ENCODE data around the gene CACHD1. TPM values are rescaled to one million over a fixed set of nuclear protein-coding genes. Genes with fewer than 3 reads are reported as not detected.

The CACHD1 gene
- total and polyA plus RNA-seq, 2 of the 8 experiments (the other 6 are each of a cell fraction or from before 2014, with no cell fraction given) = 22.2 to 42.5 TPM

- Histone ChIP-seq H2BK12ac (ENCODE audit: low read depth, low read length) (no peak overlapping the region), H3K23ac (ENCODE audit: insufficient read length) (no peak overlapping the region), H3K27me3 (replicated peaks in 1 of 4; ENCODE audit: control insufficient read depth in 3 of 4, extremely low read depth in 1 of 4, insufficient read depth in 3 of 4, low read length in 3 of 4) (no peaks in the 10 kb centered on the region), H3K4ac (replicated peaks; ENCODE audit: insufficient read length, low read depth, low read length) (no peak overlapping the region), H2BK120ac (replicated peaks; ENCODE audit: low read depth, low read length) (no peak overlapping the region), H2AK5ac (ENCODE audit: low read depth, low read length) (no peak overlapping the region), H2AFZ (ENCODE audit: low read length) (no peak overlapping the region), H3K4me1 (replicated peaks in 1 of 4; ENCODE audit: control insufficient read depth in 3 of 4, insufficient read depth in 4 of 4, low read length in 3 of 4) (no peaks in the 10 kb centered on the region), H3K14ac (ENCODE audit: insufficient read length) (no peak overlapping the region), H4K91ac (replicated peaks; ENCODE audit: insufficient read length, low read length) (no peak overlapping the region), H2BK15ac (ENCODE audit: low read length) (no peak overlapping the region), H3K4me3 (ENCODE audit: extremely low read depth in 1 of 4, insufficient read depth in 2 of 4, low read depth in 3 of 4, low read length in 4 of 4) (no peak overlapping the region), H3K9me3 (ENCODE audit: insufficient read depth in 2 of 2, low read depth in 1 of 2, low read length in 1 of 2) (peaks cover 0 to 3% of the 10 kb centered on the region in 2 experiments; a peak in 1 of 4 replicates), H4K8ac (ENCODE audit: extremely low read depth, insufficient read depth, low read length) (no peak overlapping the region), H3K79me1 (ENCODE audit: low read depth, low read length) (no peaks in the 10 kb centered on the region), H3K79me2 (ENCODE audit: control insufficient read depth in 1 of 2, insufficient read depth in 2 of 2, low read length in 2 of 2) (no peaks in the 10 kb centered on the region), H2BK5ac (ENCODE audit: low read depth, low read length) (no peak overlapping the region), H3K27ac (ENCODE audit: low read depth, low read length) (no peak overlapping the region), H3K9ac (replicated peaks in 1 of 4; ENCODE audit: extremely low read depth in 1 of 4, low read depth in 3 of 4, low read length in 3 of 4) (no peak overlapping the region), H3K4me2 (ENCODE audit: insufficient read depth in 1 of 2, low read depth in 2 of 2, low read length in 2 of 2) (no peak overlapping the region), H4K20me1 (replicated peaks in 1 of 2; ENCODE audit: control insufficient read depth in 1 of 2, insufficient read depth in 2 of 2, low read length in 2 of 2) (no peaks in the 10 kb centered on the region), H3K56ac (replicated peaks; ENCODE audit: insufficient read length, low read depth, low read length) (no peak overlapping the region), H4K5ac (ENCODE audit: insufficient read length, low read depth, low read length) (no peak overlapping the region), H3K36me3 (ENCODE audit: control insufficient read depth in 2 of 4, insufficient read depth in 4 of 4, low read length in 3 of 4) (no peaks in the 10 kb centered on the region), H2BK20ac (ENCODE audit: low read length) (no peak overlapping the region), H3K18ac (ENCODE audit: extremely low read depth, low read length) (no peak overlapping the region), H3K23me2 (ENCODE audit: low read depth, low read length) (no peaks in the 10 kb centered on the region)
- DNase-seq (ENCODE audit: low read depth in 1 of 2, low spot score in 2 of 2) = no peak
- CTCF ChIA-PET (ENCODE audit: partially characterized antibody) = interaction anchor here (1.2 to 2.1 kb wide), 2 partner anchors 9 to 10 kb away, joined by 3 to 5 read pairs; no protein-coding TSS in a partner anchor
- WGBS, 2 experiments (ENCODE audit: extremely low coverage in 1 of 2, insufficient coverage in 1 of 2, insufficient read length in 1 of 2, insufficient replicate concordance in 2 of 2, low coverage in 1 of 2, low lambda C conversion rate in 2 of 2, missing lambda C conversion rate in 1 of 2) = 86% methylated on average over 2 of the region's 2 CpGs; no CpG with 5 or more reads in 1 of the 2 experiments
- POLR2A ChIA-PET (ENCODE audit: partially characterized antibody) = no interaction called here
- no peak for TF ChIP-seq SP4 (IDR thresholded peaks at IDR 0.05; ENCODE audit: low read length)
- no peak for FAIRE-seq
Observed at GRCh38 chr1:64721135-64721534, 251.2 kb downstream of the CACHD1 start.

Data from H1 (cell line).